Hematopoietic multipotent progenitor cell treated with erythropoietin and hydrocortisone succinate and interleukin-3 and kit ligand, for 8 days (in vitro differentiated cells): Measurements from ENCODE around the gene TADA2A.
"Not testable (repeated sequence)": the region's sequence is repeated elsewhere in the genome, so short reads cannot be mapped to it uniquely, and the experiment has no call there.

Source experiments
- DNase-seq: peaks from one replicate; pipeline ENCODE4 v3.0.0-alpha.2; 2015

TADA2A gene

DNA sequence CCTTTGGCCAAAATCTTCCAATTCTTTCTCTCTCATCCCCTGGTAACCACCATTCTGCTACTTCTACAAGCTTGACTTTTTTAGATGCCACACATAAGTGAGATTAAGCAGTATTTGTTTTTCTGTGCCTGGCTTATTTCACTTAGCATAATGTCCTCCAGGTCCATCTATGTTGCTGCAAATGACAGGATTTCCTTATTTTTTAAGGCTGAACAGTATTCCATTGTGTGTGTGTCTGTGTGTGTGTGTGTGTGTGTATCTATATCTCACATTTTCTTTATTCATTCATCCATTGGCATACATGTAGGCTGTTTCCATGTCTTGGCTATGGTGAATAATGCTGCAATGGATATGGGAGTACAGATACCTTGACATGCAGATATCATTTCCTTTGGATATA lies 6.2 kb upstream of the TADA2A start:
- no peak for DNase-seq

GRCh38 chr17:37405522-37405921 lies 1.2 kb upstream of the TADA2A start:
- not testable (repeated sequence) for DNase-seq

GRCh38 chr17:37405955-37406634 lies 591 bp upstream of the TADA2A start:
- DNase-seq, result peak; percentile 36

DNA sequence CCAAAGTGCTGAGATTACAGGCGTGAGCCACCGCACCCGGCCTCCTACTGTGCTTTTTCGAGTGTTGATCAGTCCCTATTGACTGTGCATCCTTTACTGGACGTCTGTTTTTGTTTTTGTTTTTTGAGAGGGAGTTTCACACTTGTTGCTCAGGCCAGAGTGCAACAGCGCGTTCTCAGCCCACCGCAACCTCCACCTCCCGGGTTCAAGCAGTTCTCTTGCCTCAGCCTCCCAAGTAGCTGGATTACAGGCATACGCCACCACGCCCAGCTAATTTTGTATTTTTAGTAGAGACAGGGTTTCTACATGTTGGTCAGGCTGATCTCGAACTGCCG lies 1.4 kb downstream of the TADA2A start:
- not testable (repeated sequence) for DNase-seq

DNA sequence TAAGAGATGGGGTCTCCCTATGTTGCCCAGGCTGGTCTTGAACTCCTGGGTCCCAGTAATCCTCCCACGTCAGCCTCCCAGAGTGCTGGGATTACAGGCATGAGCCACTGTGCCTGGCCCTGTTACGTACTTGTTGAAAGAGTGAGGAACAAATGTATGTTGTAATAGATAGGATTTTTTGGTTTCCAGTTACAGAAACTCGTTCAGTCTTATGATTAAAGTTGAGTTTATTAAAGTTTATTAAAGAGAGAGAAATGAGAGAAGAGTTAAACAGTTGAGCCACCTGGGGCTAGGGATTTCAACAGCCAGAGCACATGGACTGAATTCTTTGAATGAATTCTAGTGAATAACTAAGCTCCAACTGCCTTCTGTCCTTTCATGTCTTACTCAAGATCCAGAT lies 3.7 kb downstream of the TADA2A start:
- DNase-seq, result no peak

DNA sequence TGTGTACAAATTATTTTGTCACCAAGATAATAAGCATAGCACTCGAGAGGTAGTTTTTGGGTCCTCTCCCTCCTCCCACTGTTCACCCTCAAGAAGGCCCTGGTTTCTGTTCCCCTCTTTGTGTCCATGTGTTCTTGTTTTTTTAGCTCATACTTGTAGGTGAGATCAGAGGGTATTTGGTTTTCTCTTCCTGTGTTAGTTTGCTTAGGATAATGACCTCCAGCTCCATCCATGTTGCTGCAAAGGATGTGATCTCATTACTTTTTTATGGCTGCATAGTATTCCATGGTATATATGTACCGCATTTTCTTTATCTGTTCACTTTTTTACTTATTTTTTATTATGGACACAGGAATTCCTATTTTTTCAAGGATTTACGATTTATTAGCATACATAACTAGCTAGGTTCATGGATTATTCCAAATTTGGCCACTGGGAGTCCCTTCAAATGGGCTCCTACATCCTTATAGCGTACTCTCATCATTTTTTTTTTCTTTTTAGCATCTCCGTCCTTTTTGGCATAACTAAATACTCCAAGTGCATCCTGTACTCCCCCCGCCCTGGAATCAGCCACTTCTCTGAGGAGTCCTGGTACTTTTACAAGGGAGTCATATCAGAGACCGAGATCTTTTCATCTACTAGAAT lies 7.3 kb downstream of the TADA2A start:
- DNase-seq, result no peak

DNA sequence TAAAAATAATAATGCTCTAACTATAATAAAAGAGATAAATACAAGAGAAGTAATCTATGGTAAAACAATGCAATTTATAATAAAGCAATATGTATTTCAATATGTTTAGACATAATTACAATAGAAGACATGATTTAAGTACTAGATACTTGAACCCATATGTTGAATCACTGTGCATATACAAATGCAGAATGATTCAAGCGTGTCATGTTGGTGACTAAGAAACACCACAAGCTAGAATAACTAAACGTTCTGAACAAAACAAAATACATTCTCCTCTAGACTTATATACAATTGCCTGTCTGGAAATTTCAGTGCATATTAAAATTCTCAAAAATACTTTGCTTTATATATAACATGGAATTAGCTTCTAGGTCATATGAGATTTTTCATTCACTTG lies 11.2 kb downstream of the TADA2A start:
- DNase-seq, result no peak

- no peak for DNase-seq
Measured at GRCh38 chr17:37422971-37423625, 16.4 kb downstream of the TADA2A start.

DNA sequence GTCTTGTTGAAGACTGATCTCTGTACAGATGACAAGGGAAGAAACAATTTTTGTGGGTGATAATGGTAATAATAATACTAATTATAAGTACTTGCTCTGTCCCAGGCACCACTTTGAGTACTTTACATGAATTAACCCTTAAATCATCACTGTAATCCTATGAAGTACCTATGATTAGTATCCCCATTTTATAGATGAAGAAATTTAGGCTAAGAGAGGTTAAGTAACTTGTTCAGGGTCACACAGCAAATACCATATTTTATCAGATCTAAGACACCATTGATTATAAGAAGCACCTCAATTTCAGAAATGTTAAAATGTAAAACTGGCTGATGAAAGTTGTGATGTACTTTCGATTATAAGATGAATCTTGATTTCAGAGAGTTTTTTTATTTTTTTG lies 18.6 kb downstream of the TADA2A start:
- no peak for DNase-seq

GRCh38 chr17:37429039-37429438 lies 22.4 kb downstream of the TADA2A start:
- DNase-seq, result no peak

- DNase-seq, result no peak
Measured at GRCh38 chr17:37429453-37429852, 22.8 kb downstream of the TADA2A start.

DNA sequence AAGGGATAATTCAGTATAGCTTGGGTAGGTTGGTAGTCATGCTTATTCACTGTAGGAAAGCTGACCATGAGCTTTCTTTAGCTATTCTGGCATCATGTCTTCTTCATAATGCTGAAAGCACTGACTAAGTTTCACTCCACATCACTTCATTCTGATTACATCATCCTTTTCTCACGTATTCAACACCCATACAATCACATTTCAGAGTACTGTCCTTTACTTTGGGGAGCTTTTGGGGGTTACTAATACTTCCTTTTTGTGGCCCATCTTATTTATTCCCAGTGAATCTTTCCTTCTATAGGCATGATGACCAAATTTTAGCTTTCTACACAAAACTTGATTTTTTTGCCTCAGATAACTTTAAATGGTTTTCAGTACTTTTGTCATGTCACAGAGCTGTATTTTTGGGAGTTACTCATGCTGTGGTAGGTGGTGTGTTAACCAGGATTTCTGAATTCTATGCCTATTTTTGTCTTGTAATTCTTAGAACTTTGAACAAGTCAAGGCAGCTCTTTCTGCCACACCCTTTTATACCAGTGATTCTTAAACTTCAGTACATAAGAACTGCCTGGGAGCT lies 23.5 kb downstream of the TADA2A start:
- no peak for DNase-seq

- DNase-seq, result no peak
Measured at GRCh38 chr17:37432671-37433070, 26.0 kb downstream of the TADA2A start.

DNA sequence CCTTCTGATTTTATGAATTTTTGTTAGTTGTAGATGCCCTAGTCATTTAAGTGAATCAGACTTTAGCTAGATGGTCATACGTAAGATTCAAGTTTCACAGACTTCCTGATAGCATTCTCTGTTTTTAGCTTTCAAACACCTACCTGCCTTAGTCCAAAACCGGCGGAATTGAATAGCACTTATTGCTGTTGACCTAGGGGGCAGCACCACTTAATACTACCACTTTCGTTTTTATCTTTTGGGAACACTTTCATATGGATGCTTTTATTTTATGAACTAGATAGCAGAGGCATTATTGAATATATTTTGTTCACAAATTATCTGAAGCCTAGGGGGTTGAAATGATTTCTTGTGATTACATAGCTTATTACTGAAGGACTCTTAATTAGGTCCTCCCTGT lies 31.5 kb downstream of the TADA2A start:
- peak; percentile 20 for DNase-seq

DNA sequence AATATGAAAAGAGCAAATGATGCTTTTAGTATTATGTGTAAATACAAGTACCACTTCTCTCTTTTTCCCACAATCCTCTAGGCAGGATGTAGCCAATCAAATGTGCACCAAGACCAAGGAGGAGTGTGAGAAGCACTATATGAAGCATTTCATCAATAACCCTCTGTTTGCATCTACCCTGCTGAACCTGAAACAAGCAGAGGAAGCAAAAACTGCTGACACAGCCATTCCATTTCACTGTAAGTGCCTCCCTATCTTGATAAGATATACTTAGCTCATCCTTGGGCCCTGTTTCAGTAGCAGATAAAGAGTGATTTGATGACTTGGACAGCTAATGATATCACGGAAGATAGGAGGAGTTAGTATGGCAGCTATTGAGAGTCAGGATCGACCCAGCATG lies 33.7 kb downstream of the TADA2A start:
- DNase-seq, result no peak

GRCh38 chr17:37441369-37442014 lies 34.8 kb downstream of the TADA2A start:
- DNase-seq, result not testable (repeated sequence)

- no peak for DNase-seq
Measured at GRCh38 chr17:37446027-37446426, 39.3 kb downstream of the TADA2A start.

- DNase-seq, result no peak
Measured at GRCh38 chr17:37447641-37448040, 41.0 kb downstream of the TADA2A start.

- no peak for DNase-seq
Measured at GRCh38 chr17:37450112-37450511, 43.4 kb downstream of the TADA2A start.

DNA sequence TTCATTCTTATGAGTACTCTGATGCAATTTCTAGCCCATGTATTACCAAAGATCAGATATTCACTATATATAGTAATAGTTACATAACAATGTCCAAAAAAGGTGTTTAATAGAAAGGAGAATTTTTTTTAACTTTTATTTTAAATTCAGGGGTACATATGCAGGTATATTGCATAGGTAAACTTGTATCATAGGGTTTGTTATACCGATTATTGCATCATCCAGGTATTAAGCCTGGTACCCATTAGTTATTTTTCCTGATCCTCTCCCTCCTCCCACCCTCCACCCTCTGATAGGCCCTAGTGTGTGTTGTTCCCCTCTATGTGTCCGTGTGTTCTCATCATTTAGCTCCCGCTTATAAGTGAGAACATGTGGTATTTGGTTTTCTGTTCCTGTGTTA lies 51.1 kb downstream of the TADA2A start:
- not testable (repeated sequence) for DNase-seq

DNA sequence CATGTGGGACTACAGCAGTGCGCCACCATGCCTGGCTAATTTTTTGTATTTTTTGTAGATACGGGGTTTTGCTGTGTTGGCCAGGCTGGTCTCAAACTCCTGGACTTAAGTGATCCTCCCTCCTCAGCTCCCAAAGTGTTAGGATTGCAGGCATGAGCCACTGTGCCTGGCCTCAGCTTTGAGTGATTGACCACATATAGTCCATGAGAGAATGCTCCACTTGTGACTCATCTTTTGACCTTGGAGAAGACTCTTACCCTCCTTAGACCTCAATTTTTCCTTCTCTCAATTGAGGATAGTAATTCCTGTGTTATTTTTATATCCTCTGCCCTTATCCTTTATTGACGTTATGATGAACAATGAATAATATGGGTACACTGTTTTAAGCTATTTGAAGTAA lies 52.1 kb downstream of the TADA2A start:
- DNase-seq, result no peak

GRCh38 chr17:37461668-37462067 lies 55.0 kb downstream of the TADA2A start:
- no peak for DNase-seq

DNA sequence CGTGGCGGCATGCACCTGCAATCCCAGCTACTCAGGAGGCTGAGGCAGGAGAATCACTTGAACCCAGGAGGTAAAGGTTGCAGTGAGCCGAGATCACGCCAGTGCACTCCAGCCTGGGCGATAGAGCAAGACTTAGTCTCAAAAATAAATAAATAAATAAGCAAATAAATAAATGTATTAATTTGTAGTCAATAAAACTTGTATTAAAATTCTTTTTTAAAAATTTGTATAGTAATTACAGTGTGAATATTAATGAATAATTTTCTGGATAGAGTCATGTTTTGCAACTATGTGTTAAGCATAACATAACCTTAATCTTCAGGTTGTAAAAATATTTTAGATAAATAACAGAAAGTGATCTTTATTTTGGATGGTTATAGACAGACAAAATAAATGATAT lies 55.8 kb downstream of the TADA2A start:
- DNase-seq, result no peak

DNA sequence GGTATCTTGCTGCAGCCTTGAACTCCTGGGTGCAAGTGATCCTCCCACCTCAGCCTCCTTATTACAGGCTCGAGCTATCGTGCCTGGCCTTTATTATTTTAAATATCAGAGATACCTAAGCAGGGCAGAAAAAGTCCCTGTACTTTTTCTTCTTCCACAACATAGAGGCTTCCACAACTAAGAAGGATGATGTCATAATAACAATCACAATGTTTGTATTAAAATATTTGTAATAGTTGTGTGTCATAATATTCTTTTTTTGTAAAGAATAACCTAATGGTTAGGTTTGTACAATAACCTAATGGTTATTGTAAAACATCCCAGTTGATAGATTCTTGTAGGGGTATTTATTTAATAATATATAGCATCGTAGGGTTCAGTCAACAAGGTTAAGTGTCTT lies 56.4 kb downstream of the TADA2A start:
- no peak for DNase-seq
